Measurements from ENCODE around the gene XRN1.

The XRN1 gene

DNA sequence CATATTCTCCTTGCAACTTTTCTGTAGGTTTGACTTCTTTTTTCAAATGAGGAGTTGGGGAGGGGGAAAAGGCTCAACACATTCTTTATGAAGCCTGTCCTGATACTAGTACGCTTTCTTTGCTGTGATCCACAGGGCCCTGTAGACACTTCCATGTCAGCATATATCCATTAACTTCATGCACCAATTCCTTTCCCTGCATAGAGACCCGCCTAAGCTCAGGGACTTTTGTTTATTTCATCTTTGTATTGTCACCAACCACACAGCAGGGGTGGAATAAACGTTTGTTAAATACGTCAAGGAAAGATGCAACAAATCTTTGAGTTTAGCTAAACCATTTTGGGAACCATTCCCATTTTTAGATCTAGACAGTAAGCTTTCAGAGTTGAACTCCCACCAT, 179.4 kb downstream of the XRN1 start:
- DNase-seq, result no peak

DNA sequence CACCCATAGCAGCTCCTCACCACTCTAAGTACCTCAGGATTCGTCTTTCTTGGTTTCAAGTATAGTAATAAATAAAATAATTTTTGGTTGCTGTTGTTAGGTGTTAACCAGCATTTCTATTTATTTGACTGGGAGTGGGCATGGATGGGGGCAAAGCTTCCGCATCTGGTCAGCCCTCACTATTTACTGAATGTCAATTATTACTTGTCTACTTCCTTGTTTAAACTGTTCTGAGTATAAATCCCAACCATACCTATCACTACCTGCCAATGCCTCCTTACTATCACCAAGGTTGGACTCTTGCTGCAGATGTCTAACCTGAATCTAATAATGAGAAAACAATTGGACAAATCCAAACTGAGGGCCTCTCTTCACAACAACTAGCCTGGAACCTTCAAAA, 180.6 kb downstream of the XRN1 start:
- DNase-seq, result no peak

DNA sequence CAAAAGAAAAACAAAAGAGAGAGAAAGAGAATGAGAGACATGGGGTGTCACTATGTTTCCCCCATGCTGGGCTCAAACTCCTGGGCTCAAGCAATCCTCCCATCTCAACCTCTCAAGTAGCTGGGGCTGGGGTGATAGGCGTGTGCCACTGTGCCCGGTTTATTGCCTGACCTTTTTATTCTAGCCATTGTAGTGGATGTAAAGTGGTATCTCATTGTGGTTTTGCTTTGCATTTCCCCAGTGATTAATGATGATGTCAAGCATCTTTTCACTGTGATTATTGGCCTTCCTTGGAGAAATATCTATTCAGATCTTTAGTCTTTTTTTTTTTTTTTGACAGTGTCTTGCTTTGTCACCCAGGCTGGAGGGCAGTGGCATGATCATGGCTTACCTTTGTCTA, 184.7 kb downstream of the XRN1 start:
- DNase-seq, result no peak

DNA sequence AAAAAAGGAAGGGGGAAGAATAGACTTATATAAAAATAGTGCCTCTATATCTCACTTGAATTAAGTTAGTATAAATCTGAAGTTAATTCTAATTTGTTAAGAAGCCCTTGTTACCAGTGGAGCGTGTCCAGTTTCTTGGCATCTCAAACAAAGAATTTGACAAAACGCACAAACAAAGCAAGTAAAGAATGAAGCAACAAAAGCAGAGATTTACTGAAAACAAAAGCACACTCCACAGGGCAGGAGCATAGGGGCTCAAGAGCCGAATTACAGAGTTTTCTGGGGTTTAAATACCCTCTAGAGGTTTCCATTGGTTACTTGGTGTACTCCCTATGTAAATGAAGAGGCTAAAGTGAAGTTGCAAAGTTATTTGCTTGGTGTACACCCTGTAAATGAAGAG, 188.5 kb downstream of the XRN1 start:
- DNase-seq, result no peak

DNA sequence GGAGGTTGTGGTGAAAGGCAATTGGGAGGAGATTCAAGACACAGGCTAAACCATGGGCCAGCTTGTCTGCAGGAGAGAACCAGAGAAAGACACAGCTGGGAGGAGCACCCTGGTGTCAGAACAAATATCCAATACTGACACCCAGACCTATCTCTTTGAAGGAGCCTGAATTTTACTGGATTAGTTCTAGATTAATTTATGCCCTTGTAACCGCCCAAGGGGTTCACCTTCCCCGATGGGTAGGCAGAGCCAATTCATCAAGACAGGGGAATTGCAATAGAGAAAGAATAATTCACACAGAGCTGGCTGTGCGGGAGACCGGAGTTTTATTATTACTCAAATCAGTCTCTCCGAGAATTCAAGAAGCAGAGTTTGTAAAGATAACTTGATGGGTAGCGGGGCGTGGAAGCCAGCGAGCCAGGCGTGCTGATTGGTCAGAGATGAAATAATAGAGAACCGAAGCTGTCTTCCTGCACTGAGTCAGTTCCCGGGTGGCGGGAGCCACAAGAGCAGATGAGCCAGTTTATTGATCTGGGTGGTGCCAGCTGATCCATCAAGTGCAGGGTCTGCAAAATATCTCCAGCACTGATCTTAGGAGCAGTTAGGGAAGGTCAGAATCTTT, 191.0 kb downstream of the XRN1 start:
- no peak for DNase-seq
